KG1 (cell line): ENCODE results near the gene CCR9.
"Not testable (repeated sequence)": the region's sequence is repeated elsewhere in the genome, so short reads cannot be mapped to it uniquely, and the experiment has no call there.

ENCODE experiments used
- DNase-seq: peaks from one replicate; lab custom pipeline; 2025; lab: John Stamatoyannopoulos, UW

The CCR9 gene, protein sequence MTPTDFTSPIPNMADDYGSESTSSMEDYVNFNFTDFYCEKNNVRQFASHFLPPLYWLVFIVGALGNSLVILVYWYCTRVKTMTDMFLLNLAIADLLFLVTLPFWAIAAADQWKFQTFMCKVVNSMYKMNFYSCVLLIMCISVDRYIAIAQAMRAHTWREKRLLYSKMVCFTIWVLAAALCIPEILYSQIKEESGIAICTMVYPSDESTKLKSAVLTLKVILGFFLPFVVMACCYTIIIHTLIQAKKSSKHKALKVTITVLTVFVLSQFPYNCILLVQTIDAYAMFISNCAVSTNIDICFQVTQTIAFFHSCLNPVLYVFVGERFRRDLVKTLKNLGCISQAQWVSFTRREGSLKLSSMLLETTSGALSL

DNA sequence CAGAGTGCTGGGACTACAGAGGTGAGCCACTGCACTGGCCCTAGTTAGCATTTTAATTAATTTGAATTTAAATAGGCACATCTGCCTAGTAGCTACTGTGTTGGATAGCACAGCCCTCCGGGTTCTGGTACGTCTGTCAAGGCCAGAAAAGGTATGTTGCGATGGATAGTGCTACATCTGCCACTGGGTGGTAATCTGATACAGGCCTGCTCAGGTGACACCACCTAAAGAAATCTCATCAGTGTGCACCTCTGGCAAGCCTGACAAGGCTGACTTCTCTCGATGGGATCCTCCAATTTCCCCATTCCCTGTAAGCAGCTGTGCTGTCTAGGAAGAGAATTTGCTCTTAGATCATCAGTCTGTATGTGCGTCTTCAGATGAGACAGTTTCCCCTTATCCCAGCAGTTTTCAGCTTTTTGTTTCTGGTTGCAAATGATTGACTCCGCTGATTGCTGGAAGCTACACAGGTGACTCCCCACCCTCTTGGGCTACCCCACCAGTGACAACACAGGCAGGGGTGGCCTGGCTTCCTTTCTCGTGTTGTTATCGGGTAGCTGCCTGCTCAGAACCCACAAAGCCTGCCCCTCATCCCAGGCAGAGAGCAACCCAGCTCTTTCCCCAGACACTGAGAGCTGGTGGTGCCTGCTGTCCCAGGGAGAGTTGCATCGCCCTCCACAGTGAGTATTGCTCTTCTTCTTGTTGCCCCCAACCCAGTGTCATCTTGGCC, at the start of gene CCR9:
Gene CCR9 (plus strand): TSS at position 565 of the 727 bp plus-strand sequence. CDS start 8,391 bp downstream, outside the sequence.
- no peak for DNase-seq

DNA sequence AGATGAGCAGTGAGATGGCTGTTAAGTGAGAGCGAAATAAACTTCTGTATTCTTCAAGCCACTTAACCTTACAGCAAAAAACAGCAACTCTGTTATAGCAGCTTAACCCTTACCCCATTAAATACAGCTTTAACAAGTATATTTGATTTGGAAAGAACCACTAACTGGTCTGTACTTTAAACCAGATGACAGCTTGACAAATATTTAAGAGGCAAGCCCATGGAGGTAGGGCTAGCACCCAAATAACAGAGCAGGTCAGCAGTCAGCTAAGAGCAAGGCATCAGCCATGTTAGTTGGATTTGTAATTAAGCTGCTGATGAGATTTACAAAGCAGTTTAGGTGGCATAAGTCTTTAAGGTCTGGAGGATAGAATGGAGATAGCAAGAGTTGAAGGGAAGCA, 47.9 kb upstream of the CCR9 start:
- no peak for DNase-seq

DNA sequence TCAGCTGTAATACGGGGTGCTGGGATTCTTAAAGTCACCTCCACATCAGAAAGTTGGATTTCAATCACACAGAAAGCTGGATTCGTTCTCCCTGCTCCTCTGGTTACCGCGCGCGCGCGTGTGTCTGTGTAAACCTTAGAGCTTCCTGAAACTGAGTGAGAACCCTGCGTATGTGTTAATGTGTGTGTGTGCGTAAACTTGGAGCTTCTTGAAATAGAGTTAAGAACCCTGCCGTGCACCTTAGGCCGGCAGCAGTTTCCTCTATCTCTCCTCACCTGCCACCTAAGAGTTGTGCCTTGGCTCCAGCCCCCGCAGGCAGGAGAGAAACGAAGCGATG, 45.0 kb upstream of the CCR9 start:
- DNase-seq: peak; percentile 21

DNA sequence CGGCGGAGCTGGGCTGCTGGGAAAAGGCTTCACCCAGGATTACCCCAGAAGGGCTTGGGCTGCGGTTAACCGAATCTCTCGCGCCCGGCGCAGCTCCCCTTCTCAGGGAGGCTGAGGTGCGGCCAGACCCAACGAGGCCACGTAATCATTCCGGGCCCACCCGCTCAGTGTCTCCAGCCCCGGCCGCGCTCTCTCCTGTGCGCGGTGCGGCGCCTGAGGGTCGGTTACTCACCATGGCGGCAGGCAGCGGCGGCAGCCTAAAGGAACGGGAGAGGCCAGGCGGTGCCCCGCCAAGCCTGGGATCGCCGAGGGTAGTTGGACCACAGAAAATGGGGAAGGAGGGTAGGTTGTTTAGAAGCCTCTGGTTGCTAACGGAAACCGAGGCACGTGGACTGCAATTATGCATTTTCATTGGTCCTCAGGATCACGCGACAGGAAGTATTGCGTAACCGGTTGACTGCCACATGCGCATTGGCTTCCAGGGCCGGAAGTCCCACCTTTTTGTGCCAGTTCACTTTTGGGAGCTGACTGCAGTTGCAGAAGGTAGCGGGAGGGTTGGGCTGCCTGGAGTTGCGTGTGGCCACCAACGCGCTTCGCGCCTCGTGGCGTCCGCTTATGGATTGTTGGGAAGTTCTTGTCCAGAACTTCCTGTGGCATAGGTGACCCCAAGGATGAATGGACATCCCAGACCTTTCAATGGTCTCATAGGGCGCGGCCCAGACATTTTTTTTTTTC, 44.4 kb upstream of the CCR9 start, which contains the start of gene LZTFL1:
Gene LZTFL1 (minus strand): TSS at position 363 of the 735 bp plus-strand sequence. CDS start 128 bp downstream, at position 235.
- DNase-seq: peak; percentile 86

DNA sequence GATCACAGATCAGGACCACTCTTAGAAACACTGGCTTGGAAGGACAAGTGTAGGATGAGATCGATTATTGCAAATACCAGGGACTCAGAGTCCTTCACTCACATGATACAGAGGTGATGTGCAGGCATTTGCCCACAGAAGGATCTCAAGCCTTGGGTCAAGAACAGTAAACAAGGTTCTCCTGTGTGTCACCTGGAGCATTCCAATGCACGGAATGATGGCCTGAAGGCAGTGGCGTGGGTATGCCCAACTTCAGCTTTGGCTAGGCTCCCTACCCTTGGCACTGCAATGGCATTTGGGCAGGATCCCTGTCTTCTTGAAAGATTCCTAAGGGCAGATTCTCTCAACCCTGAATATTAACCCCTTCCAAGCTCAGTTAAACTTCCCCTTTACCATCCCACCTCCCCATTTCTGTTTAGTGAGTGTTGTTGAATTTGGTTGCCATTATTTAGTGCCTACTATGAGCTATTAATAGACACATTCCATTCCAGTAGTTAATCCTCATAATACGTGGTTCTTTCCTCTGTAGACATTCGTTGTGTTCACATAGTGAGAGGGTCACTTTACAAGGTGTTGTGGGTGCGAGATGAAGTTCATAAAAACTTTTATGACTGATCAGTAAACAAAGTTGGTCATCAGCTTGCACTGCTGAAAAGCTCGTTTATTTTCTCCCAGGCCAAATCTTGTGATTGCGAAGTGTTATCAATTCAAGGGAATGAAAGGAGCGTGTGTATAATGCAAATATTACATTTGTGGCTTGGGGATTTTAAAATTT, 43.3 kb upstream of the CCR9 start:
- DNase-seq: no peak

DNA sequence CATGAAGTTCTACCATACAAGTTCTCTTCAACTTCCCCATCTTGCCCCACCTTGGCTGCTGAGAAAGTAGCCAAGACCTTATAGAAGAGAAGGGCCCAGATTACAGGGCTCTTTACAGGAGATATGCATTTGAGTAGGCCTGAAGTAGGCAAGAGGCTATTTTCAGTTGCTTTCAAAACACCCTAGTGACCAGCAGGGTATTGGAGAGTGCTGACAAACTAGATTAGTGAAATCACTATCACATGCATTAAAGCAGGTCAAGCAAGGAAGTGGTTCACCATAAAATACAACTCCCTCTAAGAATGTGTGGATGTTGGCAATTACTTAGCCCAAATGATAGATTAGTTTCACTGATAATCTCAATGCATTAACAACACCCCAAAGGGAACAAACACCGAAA, 41.7 kb upstream of the CCR9 start:
- no peak for DNase-seq

DNA sequence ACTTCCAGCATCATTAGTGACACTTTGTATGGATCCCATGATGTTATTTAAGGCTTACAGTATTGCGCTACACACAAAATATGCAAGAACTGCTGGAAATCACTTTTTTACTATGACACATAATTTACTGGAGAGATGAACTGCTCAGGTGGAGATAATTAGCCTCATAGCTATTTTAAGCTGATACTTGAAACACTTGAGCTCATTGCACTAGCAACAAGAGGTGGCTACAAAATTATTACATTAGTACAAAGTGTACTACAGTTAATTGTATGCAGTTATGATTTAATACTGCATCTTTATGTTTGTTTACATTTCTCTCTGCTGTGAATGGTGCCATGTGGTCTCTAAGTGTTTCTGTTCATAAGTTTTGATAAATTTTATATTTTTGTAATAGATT, 38.0 kb upstream of the CCR9 start:
- no peak for DNase-seq

DNA sequence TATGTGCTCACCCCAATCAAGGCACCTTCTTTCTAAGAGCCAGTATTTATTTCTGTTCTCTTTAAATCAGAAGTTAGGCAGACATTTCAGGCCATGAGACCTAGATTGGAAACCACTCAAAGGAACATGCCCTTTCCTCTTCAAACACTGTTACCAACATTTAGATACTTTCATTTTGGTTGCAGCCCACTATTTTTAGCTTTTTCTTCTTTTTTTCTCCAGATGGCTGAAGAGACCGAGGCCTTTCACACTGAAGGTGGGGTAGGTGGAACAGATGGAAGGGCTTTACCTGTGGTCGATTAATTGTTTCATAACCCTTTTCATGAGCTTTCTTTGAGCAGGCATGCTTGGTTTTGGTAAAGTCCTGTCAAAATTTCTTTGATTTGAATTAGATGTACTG, 33.5 kb upstream of the CCR9 start:
- no peak for DNase-seq

DNA sequence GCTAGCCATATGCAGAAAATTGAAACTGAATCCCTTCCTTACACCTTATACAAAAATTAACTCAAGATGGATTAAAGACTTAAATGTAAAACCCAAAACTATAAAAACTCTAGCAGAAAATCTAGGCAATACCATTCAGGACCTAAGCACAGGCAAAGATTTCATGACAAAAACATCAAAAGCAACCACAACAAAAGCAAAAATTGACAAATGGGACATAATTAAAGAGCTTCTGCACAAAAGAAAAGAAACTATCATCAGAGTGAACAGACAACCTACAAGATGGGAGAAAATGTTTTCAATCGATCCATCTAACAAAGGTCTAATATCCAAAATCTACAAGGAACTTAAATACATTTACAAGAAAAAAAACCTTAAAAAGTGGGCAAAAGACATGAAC, 30.0 kb upstream of the CCR9 start:
- DNase-seq: not testable (repeated sequence)

DNA sequence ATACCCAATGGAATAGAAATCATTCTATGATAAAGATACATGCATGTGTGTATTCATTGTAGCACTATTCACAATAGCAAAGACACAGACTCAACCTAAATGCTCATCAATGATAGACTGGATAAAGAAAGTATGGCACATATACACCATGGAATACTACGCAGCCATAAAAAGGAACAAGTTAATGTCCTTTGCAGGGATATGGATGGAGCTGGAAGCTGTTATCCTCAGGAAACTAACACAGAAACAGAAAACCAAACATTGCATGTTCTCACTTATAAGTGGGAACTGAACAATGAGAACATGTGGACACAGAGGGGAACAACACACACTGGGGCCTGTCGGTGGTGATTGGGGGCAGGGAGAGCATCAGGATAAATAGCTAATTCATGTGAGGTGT, 29.3 kb upstream of the CCR9 start:
- not testable (repeated sequence) for DNase-seq

DNA sequence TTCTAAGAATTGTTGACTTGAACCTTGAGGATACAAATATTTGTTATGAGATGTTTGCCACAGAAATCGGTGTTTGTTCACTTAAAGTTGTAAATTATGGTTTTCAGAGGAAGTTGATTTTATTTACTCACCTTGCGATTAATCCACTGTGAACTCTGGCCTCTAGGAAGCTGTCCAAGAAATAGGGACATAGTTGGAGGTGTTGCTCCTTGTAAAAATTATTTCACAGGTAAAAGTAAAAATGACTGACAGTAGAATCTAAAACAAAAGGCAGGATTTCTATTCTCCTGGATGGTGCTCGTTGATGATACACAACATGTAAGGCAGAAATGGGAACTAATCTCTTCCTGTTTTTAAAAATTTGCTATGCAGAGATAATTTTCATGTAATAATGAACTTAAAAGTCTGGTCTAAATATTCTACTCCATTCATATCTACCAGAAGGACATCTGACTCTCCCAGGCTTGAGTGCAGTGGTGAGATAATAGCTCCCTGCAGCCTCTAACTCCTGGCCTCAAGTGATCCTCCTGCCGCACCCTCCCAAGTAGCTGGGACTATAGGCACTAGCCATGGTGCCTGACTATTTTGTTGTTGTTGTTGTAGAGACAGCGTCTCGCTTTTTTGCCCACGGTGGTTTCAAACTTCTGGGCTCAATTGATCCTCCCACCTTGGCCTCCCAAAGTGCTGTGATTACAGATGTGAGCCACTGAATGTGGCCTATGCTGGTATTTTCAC, 27.4 kb upstream of the CCR9 start:
- DNase-seq: no peak

DNA sequence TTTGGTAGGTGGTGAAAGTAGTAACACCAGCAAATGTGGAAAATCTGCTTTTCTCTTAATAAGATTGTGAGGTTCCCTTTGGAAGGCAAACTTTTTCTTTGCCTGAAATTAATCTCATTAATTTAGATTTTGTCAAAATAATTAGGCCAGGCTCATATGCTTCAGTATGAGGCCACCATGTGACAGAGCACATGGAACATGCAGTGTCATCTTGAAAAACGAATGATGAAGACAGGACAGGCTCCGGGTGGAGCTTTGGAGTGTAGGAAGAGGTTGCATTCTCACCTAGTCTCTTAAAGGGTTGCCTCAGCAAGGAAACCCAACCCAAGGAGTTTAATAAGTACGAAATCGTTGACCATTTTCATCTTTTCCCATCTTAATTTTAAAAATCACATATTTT, 25.9 kb upstream of the CCR9 start:
- DNase-seq: no peak

DNA sequence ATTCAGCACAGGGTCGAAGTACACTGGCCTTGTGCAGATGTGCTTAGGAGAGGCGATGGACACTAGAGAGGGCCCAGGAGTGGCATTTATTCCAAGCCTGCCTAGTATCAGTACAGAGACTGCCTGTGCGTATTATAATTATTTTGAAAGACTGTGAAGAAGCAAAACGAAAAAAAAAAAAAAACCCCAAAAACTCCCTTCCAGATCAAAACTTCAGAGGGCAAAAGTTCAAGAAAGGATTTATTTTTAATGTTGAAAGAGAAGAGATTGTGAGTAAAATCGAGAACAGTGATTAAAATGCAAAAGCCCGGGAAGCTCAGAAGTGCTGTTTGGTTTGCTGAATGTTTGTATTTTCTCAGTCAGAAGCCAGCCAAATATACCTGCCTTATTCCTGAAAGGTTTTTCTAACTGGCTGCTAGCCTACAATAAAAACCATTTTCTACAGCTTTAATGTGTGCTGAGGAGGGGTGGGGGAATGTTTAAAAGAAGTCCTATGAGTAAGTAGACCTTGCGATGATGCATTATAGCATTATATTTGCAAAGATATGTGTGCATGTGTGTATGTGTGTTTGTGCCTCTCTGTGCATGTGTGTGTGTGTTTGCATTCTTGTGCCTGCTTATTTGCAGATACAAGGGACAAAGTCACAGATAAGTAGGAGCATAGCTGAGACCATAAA, 25.2 kb upstream of the CCR9 start:
- no peak for DNase-seq

DNA sequence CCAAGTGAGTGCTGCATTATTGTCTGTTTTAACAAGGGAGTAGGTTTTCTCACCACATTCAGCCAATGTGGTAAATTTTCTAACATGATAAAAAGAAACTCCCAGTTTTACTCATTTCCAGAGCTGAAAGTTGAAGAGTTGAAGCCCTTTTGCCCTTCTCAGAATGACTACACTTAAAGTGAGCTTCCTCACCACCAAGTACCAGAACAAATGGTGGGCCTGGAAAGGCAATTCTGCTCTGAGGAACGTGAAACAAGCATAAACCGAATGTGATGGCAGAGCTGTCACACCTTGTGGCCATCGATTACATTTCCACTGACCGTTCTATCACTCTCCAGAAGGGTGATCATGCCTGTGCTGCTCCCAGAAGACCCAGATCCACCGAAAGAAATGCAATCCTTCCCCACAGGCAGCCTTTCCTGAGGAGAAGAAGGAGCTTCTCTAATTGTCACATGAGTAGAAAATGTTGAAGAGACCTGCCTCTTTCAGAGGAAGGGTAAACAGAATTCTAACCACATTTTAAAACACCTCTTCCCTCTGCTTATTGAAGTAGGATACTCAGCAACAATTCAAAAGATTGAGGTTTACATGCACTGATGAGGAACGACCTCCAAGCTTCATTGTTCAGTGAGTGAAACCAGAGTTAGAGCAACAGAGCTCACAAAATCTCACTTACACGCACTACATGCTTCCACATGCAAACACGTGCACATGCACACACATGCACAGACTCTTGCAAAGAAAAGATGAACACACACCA, 21.4 kb upstream of the CCR9 start:
- no peak for DNase-seq

DNA sequence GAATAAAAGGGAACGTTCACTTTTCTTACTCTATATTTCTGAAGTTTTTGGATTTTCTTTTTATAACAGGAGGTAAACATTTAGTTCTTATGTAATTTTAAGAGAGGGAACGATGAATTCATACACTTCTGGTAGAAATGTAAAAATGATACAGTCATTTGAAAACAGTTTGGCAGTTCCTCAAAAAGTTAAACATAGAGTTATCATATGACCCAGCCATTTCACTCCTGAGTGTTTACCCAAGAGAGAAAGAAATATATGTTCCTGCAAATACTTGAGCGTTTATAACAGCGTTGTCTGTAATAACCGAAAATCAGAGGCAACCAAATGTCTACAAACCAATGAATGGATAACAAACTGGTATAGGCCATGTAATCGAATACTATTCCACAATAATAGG, 20.8 kb upstream of the CCR9 start:
- DNase-seq: no peak

DNA sequence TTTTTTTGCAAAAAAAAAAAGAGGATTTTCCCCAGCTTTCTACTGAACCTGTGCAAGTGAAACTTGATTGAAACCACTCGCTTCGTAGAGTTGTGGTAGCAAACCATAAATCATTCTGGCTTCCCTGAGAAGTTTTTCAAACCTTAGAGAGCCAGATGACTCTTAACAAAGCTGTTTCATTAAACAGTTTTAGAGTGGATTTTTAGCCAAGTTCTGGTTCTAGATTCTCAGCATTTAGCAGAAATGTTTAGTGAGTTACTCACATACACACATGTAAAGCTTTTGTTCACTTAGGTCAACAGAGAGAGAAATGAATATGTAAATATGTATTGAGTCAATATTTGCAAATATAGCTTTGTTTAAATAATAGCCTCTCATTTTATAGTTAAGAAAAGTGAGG, 18.1 kb upstream of the CCR9 start:
- no peak for DNase-seq

DNA sequence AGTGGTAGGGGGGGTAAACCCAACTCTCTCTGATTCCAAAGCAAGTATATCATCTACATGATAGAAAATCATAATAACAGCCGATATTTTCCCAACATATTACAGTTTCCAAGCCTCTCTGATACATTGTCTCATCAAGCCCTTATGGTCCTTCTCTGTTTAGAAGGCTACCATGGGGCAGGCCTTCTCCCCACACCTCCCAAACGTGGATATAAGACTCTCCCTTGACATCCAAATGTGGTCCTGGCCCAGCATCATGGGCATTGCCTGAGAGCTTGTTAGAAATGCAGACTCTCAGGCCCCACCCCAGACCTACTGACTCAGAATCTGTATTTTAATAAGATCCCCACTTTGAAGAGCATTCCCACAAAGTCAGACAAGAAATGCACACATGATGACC, 17.7 kb upstream of the CCR9 start:
- DNase-seq: no peak

DNA sequence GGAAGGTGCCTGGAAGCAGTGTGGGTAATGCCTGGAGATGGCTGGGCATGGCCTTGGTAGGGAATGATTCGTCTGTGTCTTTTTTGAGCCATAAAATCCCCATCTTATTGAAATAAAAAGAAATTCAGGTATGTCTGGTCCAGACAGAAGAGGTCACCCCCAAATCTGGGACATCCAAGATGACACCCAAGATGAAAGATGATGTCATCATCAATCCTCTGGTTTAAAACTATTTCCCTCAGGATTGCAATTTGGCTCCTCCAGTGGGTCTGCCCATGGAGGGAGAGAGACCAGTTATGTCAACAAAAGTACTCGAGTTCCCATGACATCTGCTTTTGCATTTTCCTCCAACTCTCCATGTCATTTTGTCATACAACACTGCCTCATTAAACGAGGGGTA, 16.7 kb upstream of the CCR9 start:
- no peak for DNase-seq

DNA sequence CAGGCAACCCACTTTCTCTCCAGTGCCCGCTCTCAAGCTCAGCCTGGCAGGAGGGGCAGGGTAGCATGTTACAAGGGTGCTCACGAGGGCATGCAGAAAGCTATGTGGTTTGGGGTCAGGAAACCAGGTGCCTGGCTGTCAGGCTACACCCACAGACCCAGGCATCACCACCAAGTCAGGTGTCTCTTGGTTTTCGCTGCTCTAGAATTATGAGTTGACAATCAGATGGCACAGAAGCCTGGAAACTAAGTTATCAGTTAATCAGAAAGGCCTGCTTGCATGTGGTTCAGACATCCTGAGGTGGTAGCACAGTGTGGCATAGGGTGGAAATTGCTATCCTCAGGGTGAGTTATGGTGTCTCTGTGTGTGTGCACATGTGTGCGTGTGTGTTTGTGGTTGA, 16.2 kb upstream of the CCR9 start:
- DNase-seq: peak; percentile 70

DNA sequence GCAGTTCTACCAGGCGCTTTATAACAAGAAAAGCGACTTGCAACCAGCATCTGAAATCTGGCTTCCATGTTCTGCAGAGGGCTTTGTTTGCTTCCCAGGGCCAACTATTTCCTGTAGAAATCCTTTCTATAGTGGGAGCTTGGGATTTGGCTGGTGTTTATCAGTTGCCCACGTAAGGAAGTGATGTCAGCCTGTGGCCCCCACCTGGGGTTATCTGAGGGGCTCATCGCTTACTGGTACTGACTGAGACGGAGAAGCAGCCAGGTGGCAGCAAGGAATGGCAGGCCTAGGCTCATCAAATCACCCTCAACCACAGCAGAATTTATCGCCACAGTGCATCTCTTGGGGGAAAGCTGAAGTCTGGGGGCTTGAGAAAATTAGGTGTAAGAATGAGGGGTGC, 14.6 kb upstream of the CCR9 start:
- no peak for DNase-seq
